ENCODE results near the gene GRAMD1B. TPM values are rescaled to one million over a fixed set of nuclear protein-coding genes. Genes with fewer than 3 reads are reported as not detected.

GRAMD1B gene
- total RNA-seq, 1 experiment from 2014 or later = 5.8 TPM

DNA sequence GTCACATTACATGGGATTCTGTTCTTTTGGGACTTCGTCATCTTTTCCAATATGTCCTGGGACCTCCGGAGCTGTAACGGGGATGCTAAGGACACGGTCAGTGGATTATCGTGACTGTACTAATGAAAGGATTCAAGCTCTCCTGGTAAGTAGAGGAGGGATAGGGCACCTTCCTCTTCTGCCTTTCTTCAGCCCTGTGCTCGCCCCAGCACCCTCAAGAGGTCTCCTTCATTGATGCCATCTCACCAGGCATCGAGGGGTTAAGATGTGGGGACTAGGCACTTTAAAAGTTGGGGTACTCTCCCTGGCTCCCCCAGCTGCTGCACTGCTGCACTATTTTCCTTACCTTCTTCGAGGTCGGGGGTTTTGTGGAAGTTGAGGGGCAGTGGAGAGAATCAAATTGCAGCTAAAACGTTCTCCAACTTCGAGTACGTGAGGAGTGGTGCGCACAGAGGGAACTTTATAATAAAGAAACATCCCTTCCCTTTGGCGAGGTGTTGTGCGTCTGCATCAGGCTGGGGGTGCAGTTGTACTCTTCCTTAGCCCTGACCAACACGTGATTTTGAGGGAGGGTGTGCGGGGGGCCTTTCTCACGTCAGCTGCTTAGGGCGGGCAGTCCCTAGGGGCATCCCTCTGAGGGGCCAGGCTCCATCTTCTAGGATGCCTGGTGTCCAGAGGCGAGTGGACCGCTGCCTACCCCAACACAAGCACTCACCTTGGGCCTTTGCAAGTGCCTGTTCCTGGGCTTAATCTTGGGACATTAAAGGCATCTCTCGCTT lies 96.1 kb downstream of the GRAMD1B start:
- no peak overlapping the region for H2AFZ ChIP-seq
- TF ChIP-seq EZH2 (IDR thresholded peaks at IDR 0.05; ENCODE audit: low read depth) = no peak
- TF ChIP-seq, protein P1, sequence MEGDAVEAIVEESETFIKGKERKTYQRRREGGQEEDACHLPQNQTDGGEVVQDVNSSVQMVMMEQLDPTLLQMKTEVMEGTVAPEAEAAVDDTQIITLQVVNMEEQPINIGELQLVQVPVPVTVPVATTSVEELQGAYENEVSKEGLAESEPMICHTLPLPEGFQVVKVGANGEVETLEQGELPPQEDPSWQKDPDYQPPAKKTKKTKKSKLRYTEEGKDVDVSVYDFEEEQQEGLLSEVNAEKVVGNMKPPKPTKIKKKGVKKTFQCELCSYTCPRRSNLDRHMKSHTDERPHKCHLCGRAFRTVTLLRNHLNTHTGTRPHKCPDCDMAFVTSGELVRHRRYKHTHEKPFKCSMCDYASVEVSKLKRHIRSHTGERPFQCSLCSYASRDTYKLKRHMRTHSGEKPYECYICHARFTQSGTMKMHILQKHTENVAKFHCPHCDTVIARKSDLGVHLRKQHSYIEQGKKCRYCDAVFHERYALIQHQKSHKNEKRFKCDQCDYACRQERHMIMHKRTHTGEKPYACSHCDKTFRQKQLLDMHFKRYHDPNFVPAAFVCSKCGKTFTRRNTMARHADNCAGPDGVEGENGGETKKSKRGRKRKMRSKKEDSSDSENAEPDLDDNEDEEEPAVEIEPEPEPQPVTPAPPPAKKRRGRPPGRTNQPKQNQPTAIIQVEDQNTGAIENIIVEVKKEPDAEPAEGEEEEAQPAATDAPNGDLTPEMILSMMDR (conservative IDR thresholded peaks at IDR 0.05) = no peak
- no peak for DNase-seq
- H3K27me3 ChIP-seq (ENCODE audit: insufficient read depth, low read depth) = no peaks in the 10 kb centered on the region
- H3F3A ChIP-seq (ENCODE audit: insufficient read depth, low read depth) = no peaks in the 10 kb centered on the region
- no peaks in the 10 kb centered on the region for H3K4me1 ChIP-seq (replicated peaks; ENCODE audit: insufficient read depth)
- H3K4me2 ChIP-seq = no peak overlapping the region
- ChIA-PET POLR2A (ENCODE audit: unreplicated experiment) (no interaction called here), CTCF (no interaction called here)
- no peaks in the 10 kb centered on the region for H3K79me2 ChIP-seq (ENCODE audit: low read depth)
- no peak overlapping the region for H3K4me3 ChIP-seq
- no peaks in the 10 kb centered on the region for H3K9me3 ChIP-seq (ENCODE audit: insufficient read depth, low read depth)
- no peaks in the 10 kb centered on the region for H4K20me1 ChIP-seq (ENCODE audit: insufficient read depth)
- H3K36me3 ChIP-seq (ENCODE audit: low read depth) = no peaks in the 10 kb centered on the region
- intact Hi-C loops (cut with micrococcal nuclease; ENCODE audit: unreplicated experiment) = no loop called here
- H3K9me2 ChIP-seq (ENCODE audit: insufficient read depth) = no peaks in the 10 kb centered on the region
- H3K27ac ChIP-seq = no peak overlapping the region
- no TSS peak for BruUV-seq (replicated peaks)

DNA sequence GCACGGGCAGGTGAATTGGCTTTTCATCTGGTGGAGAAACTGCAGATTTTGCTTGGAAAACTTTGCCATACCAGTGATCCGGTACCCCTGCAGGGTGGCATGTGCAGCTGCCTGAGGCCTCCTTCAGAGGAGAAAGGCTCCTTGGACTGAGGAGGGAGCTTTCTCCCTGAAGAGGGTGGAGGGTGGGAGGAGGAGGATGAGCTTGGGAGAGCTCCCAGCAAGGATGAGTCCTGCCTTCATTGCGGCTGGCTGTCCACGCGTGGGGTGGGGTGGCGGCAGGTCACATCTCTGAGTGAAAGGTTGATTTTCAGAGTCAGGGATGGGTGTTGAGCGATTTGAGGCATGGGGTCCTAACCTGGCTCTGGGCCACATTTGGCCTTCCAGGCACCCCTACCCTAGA lies 96.8 kb downstream of the GRAMD1B start:
- BruUV-seq (replicated peaks) = no TSS peak
- intact Hi-C loops (cut with micrococcal nuclease; ENCODE audit: unreplicated experiment) = no loop called here
- no peaks in the 10 kb centered on the region for H3K4me1 ChIP-seq (replicated peaks; ENCODE audit: insufficient read depth)
- no peak for DNase-seq
- H2AFZ ChIP-seq = no peak overlapping the region
- no peaks in the 10 kb centered on the region for H3K79me2 ChIP-seq (ENCODE audit: low read depth)
- H3K4me3 ChIP-seq = no peak overlapping the region
- no peaks in the 10 kb centered on the region for H4K20me1 ChIP-seq (ENCODE audit: insufficient read depth)
- CTCF ChIA-PET = no interaction called here
- no peak overlapping the region for H3K4me2 ChIP-seq
- H3F3A ChIP-seq (ENCODE audit: insufficient read depth, low read depth) = no peaks in the 10 kb centered on the region
- TF ChIP-seq, protein P1 (conservative IDR thresholded peaks at IDR 0.05) = no peak
- no peaks in the 10 kb centered on the region for H3K9me2 ChIP-seq (ENCODE audit: insufficient read depth)
- no peaks in the 10 kb centered on the region for H3K9me3 ChIP-seq (ENCODE audit: insufficient read depth, low read depth)
- no peaks in the 10 kb centered on the region for H3K27me3 ChIP-seq (ENCODE audit: insufficient read depth, low read depth)
- no peaks in the 10 kb centered on the region for H3K36me3 ChIP-seq (ENCODE audit: low read depth)
- no peak overlapping the region for H3K27ac ChIP-seq
- POLR2A ChIA-PET (ENCODE audit: unreplicated experiment) = no interaction called here

DNA sequence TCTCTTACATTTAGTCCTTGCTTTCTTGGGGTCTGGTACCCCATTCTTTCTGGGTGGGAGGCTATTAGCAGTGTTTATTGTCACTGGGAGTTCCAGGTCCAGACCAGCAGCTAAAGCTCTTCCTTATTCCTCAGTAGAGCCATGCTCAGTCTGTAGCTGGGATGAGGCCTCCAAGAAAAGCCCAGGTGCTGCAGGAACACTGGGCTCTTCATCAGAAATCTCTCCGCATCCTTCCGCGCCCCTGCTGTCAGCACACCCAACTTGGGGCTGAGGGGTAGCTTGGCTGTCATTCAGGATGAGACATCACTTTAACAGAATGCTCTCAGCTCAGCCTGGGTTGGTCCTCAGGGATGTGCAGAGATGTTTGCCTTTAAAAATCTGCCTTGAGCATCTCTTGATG lies 97.5 kb downstream of the GRAMD1B start:
- Histone ChIP-seq H3K4me3 (no peak overlapping the region), H4K20me1 (ENCODE audit: insufficient read depth) (no peaks in the 10 kb centered on the region), H2AFZ (no peak overlapping the region), H3K4me1 (replicated peaks; ENCODE audit: insufficient read depth) (no peaks in the 10 kb centered on the region), H3K9me2 (ENCODE audit: insufficient read depth) (no peaks in the 10 kb centered on the region), H3F3A (ENCODE audit: insufficient read depth, low read depth) (no peaks in the 10 kb centered on the region), H3K27ac (no peak overlapping the region), H3K36me3 (ENCODE audit: low read depth) (no peaks in the 10 kb centered on the region), H3K9me3 (ENCODE audit: insufficient read depth, low read depth) (no peaks in the 10 kb centered on the region), H3K79me2 (ENCODE audit: low read depth) (no peaks in the 10 kb centered on the region), H3K27me3 (ENCODE audit: insufficient read depth, low read depth) (no peaks in the 10 kb centered on the region), H3K4me2 (no peak overlapping the region)
- intact Hi-C loops (cut with micrococcal nuclease; ENCODE audit: unreplicated experiment) = no loop called here
- TF ChIP-seq, protein P1 (conservative IDR thresholded peaks at IDR 0.05) = no peak
- no peak for TF ChIP-seq EZH2 (IDR thresholded peaks at IDR 0.05; ENCODE audit: low read depth)
- no peak for DNase-seq
- BruUV-seq (replicated peaks) = no TSS peak
- CTCF ChIA-PET = no interaction called here
- POLR2A ChIA-PET (ENCODE audit: unreplicated experiment) = no interaction called here
